Esophagus muscularis mucosa (tissue), 3 donors: ENCODE measurements around the gene NCOA6.

Experiments
- CTCF ChIP-seq, 3 experiments: fragments of 200-600 bp in 2 of 3; fragments of 450-650 bp in 1 of 3; sonication (generic) in 2 of 3; IDR thresholded peaks; one replicate each; pipeline ENCODE4 v1.5.1; 2017 to 2019; ENCODE audit warnings: antibody characterized with exemption in 3 of 3, mild to moderate bottlenecking in 2 of 3, moderate library complexity in 1 of 3
- POLR2A ChIP-seq: fragments of 450-650 bp; IDR thresholded peaks from one replicate; pipeline ENCODE4 v1.6.1; 2017; ENCODE audit warnings: antibody characterized with exemption, moderate library complexity, mild to moderate bottlenecking, low read depth
- POLR2AphosphoS5 ChIP-seq, 2 donors: sonication (generic); formaldehyde crosslinking; IDR thresholded peaks; one replicate each; pipeline ENCODE4 v1.6.1; 2017; ENCODE audit warnings: antibody characterized with exemption in 2 of 2

- no peak for TF ChIP-seq POLR2AphosphoS5 (IDR thresholded peaks at IDR 0.05)
- TF ChIP-seq CTCF (IDR thresholded peaks at IDR 0.05): no peak
- TF ChIP-seq POLR2A: no peak
Measured at GRCh38 chr20:34794006-34794585, 31.4 kb downstream of the NCOA6 start.
